Activated naive CD4-positive, alpha-beta T cell treated with anti-CD3 and anti-CD28 coated beads, Interleukin-2, amount 50 U/mL, for 24 hours (primary cell): ENCODE measurements around the gene SCN2B.
A peak's percentile ranks its signal among the peaks of the same experiment; 100 is the strongest.

Source experiments
- H3K27ac Mint-ChIP-seq: one replicate; pipeline ENCODE4 v1.8.0; 2021; ENCODE audit warnings: mild to moderate bottlenecking, mixed read lengths
- H3K27me3 Mint-ChIP-seq: one replicate; pipeline ENCODE4 v1.8.0; 2021; ENCODE audit warnings: mixed read lengths
- H3K36me3 Mint-ChIP-seq: one replicate; pipeline ENCODE4 v1.8.0; 2021; ENCODE audit warnings: mixed read lengths
- H3K4me1 Mint-ChIP-seq: one replicate; pipeline ENCODE4 v1.8.0; 2021; ENCODE audit warnings: mixed read lengths
- H3K4me3 Mint-ChIP-seq: one replicate; pipeline ENCODE4 v1.8.0; 2021; ENCODE audit warnings: mild to moderate bottlenecking, mixed read lengths
- H3K9me3 Mint-ChIP-seq: one replicate; pipeline ENCODE4 v1.8.0; 2021; ENCODE audit warnings: mixed read lengths

Gene SCN2B, protein sequence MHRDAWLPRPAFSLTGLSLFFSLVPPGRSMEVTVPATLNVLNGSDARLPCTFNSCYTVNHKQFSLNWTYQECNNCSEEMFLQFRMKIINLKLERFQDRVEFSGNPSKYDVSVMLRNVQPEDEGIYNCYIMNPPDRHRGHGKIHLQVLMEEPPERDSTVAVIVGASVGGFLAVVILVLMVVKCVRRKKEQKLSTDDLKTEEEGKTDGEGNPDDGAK

GRCh38 chr11:118175993-118176777 is at the start of gene SCN2B:
Gene SCN2B, minus strand, starts transcription at chr11:118176639. Its CDS starts 208 bp downstream, at chr11:118176431.
- Mint-ChIP-seq H3K9me3 (no peaks in the 10 kb centered on the region), H3K27ac (peak within 1 kb of the TSS; percentile 38), H3K36me3 (no peaks in the 10 kb centered on the region), H3K4me3 (no peak within 1 kb of the TSS), H3K4me1 (peaks cover 4% of the 10 kb centered on the region), H3K27me3 (no peaks in the 10 kb centered on the region)

DNA sequence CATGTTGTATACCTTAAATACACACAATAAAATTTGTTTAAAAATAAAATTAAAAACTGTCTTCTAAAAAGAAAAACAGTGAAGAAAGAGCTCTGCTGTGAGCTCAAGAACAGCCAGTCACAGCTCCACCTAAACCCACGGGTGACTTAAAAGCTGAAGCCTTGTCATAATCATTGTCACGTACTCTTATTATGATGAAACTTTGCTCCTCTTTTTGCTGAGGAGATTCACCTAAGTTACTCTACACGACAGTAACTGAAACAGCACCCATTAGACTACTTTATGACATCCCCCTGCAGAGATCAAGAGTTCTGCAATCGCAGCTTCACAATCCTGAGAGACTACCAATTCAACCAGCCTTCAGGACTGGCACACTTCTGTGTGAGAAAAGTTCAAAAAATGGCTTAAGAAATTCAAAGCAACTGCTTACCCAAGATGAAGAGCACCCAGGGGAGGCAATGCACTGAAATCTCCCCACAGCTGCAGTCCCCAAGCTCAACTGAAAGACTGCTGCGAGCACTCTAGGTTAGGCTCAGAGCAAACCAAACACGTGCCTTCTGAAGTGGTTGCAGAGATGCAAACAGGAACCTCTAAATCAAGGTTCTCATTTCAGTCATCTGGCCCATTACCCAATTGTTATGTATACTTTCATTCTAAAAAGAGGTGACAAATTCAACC is 48.2 kb upstream of the SCN2B start, which contains the start of gene JAML:
JAML (minus strand) TSS at position 501 of the 678 bp plus-strand sequence. CDS start 10,145 bp downstream, outside the sequence.
- no peaks in the 10 kb centered on the region for H3K27me3 Mint-ChIP-seq
- H3K4me3 Mint-ChIP-seq = peak within 1 kb of the TSS; percentile 86
- peak within 1 kb of the TSS; percentile 95 for H3K27ac Mint-ChIP-seq
- peaks cover 40% of the 10 kb centered on the region for H3K36me3 Mint-ChIP-seq
- H3K4me1 Mint-ChIP-seq = peaks cover 53% of the 10 kb centered on the region
- no peaks in the 10 kb centered on the region for H3K9me3 Mint-ChIP-seq

GRCh38 chr11:118223992-118224391 is 47.6 kb upstream of the SCN2B start:
- H3K27me3 Mint-ChIP-seq = no peaks in the 10 kb centered on the region
- H3K4me1 Mint-ChIP-seq = peaks cover 60% of the 10 kb centered on the region

DNA sequence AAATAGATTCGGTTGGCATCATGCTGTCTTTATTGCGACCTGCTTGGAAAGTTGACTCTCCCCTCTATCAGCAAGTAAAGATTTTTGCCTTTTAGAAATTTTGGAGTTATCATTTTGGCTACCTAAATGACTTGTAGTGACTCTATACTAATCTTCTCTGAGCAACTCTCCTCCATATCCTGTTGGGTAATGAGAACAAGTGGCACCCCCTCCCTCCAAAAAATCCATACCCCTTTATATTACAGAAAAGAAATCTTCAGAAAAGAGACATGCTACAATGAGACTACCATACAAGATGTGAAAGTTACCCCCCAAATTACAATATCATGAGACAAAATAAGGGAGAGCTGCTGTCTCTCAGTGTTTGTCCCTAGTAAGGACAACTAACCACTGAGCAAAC is 47.1 kb upstream of the SCN2B start:
- Mint-ChIP-seq H3K27ac (peak overlapping the region; percentile 95), H3K36me3 (peaks cover 38% of the 10 kb centered on the region), H3K4me3 (peak overlapping the region; percentile 86), H3K27me3 (no peaks in the 10 kb centered on the region), H3K4me1 (peaks cover 64% of the 10 kb centered on the region), H3K9me3 (no peaks in the 10 kb centered on the region)

More at GRCh38 chr11:118223992-118224391, 47.6 kb upstream of the SCN2B start:
- peaks cover 36% of the 10 kb centered on the region for H3K36me3 Mint-ChIP-seq
- peak overlapping the region; percentile 86 for H3K4me3 Mint-ChIP-seq
- peak overlapping the region; percentile 95 for H3K27ac Mint-ChIP-seq
- no peaks in the 10 kb centered on the region for H3K9me3 Mint-ChIP-seq

- Mint-ChIP-seq H3K9me3 (no peaks in the 10 kb centered on the region), H3K27me3 (no peaks in the 10 kb centered on the region), H3K36me3 (peaks cover 28% of the 10 kb centered on the region), H3K4me3 (peak overlapping the region; percentile 92), H3K4me1 (peaks cover 76% of the 10 kb centered on the region), H3K27ac (peak overlapping the region; percentile 98)
These were observed 46.0 kb upstream of the SCN2B start for GRCh38 chr11:118222437-118222836.

DNA sequence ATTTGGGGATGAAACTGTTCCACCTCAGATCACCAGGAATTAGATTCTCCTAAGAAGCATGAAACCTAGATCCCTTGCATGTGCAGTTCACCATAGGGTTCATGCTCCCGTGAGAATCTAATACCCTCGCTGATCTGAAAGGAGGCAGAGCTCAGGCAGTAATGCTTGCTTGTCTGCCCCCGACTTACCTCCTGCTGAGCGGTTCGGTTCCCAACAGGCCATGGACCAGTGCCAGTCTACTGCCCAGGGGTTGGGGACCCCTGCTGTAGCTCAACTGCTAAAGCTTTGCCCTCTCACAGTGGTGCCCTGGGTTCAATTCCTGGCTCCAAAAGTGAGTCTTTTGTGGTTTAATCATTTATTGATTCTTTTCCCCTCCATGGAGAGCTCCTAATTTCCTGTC is 45.0 kb upstream of the SCN2B start:
- peaks cover 86% of the 10 kb centered on the region for H3K4me1 Mint-ChIP-seq
- peak overlapping the region; percentile 41 for H3K4me3 Mint-ChIP-seq
- H3K27me3 Mint-ChIP-seq = no peaks in the 10 kb centered on the region
- H3K27ac Mint-ChIP-seq = peak overlapping the region; percentile 98
- H3K9me3 Mint-ChIP-seq = no peaks in the 10 kb centered on the region
- peaks cover 21% of the 10 kb centered on the region for H3K36me3 Mint-ChIP-seq

DNA sequence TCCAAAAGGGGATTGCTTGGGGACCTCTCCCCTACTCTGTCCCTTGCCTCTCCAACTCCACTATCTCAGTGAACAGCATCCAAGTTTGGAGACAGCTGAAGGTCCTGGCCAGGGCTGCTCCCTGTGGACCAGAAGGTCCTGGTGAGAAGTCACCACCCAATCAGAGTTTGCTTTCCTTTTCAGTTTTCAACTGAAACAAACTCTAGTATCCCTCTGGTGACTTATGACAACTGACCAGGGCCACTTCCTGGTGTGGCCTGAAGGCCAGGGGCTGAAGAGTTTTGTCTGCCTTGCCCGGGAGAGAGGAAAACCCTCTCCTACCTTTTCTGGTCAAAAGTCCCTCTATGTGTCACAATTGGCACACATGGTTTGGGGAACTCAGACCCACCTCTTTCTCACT is 43.3 kb upstream of the SCN2B start:
- H3K27me3 Mint-ChIP-seq = no peaks in the 10 kb centered on the region
- no peaks in the 10 kb centered on the region for H3K9me3 Mint-ChIP-seq
- H3K36me3 Mint-ChIP-seq = peaks cover 14% of the 10 kb centered on the region
- H3K4me3 Mint-ChIP-seq = peak overlapping the region; percentile 86
- peaks cover 90% of the 10 kb centered on the region for H3K4me1 Mint-ChIP-seq
- H3K27ac Mint-ChIP-seq = peak overlapping the region; percentile 99

DNA sequence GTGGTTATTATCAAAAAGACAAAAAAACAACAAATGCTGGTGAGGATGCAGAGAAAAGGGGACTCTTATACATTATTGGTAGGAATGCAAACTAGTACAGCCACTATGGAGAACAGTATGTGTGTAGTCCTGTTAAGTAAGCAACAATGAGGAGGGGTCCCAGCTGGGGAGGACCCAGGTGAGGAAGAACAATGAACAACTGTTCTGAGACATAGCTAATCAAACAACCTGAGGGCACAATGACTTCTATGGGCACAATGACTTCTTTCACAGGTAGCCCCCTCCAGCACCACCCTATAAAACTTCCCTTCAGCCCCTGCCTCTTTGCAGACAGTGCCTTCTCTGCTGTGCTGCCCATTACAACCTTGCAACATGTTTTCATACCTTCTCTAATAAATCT is 42.8 kb upstream of the SCN2B start:
- H3K4me1 Mint-ChIP-seq = peaks cover 92% of the 10 kb centered on the region
- peak overlapping the region; percentile 99 for H3K27ac Mint-ChIP-seq
- H3K36me3 Mint-ChIP-seq = peaks cover 15% of the 10 kb centered on the region
- peak overlapping the region; percentile 86 for H3K4me3 Mint-ChIP-seq
- H3K27me3 Mint-ChIP-seq = no peaks in the 10 kb centered on the region
- no peaks in the 10 kb centered on the region for H3K9me3 Mint-ChIP-seq

- Mint-ChIP-seq H3K4me1 (peaks cover 96% of the 10 kb centered on the region), H3K4me3 (peak overlapping the region; percentile 86), H3K27me3 (no peaks in the 10 kb centered on the region), H3K9me3 (no peaks in the 10 kb centered on the region), H3K36me3 (peaks cover 23% of the 10 kb centered on the region), H3K27ac (peak overlapping the region; percentile 99)
These were observed 41.1 kb upstream of the SCN2B start for GRCh38 chr11:118217575-118217974.

DNA sequence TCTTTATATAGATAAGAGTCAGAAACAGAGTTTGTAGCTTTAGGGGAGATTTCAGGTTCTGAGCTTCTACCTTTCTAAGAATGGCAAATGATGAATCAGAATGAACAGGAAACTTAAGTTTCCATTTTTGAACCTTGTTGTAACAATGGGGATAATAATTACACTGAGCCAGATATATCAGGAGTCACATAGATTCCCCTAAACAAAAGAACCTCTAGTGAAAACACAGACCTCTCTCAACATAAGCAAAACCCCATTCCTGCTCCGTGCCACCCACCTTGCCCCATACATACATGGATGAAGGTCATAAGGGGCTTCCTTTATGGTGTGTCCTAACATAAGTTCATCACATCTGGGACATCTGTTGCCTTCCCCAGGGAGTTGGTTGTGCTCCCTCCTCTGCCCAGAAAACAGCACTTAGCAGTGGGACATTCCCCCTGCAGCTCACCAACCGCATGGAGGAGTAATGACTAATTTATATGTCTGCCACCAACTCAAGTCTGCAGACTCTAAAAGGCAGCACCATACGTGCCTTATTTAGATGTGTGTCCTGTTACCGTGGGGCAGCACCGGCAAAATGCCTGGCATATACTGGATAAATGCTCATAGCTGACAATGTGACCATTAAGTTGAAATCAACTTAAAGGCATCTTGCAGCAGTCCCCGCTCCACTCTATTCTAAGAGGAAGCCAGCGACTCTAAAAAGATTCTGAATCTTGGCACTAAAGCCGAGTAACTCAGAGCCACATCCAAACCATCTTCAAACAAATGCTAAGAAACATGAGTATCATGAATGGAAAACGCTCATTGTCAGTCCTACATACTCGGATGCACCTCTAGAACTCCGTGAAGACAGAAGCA is 40.4 kb upstream of the SCN2B start:
- Mint-ChIP-seq H3K4me1 (peaks cover 97% of the 10 kb centered on the region), H3K4me3 (peak overlapping the region; percentile 86), H3K9me3 (no peaks in the 10 kb centered on the region), H3K27ac (peak overlapping the region; percentile 99), H3K27me3 (no peaks in the 10 kb centered on the region), H3K36me3 (peaks cover 27% of the 10 kb centered on the region)

DNA sequence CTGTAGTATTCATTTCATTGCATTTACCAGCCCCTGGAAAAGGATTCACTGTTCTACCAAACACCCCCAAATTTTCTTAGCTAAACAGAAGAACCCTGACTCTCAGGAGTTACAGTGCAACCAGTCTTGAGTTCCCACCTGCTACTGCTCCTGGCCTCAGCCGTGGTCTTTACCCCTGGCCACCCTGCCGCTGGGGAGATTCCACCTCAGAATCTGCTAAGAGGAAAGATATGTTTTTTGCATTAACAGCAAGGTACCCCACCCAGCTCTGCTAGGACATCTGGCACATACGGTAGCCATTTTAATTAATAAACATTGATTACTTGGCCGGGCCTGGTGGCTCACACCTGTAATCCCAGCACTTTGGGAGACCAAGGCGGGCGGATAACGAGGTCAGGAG is 39.3 kb upstream of the SCN2B start:
- Mint-ChIP-seq H3K4me1 (peaks cover 90% of the 10 kb centered on the region), H3K27ac (peak overlapping the region; percentile 99), H3K36me3 (peaks cover 33% of the 10 kb centered on the region), H3K27me3 (no peaks in the 10 kb centered on the region), H3K9me3 (no peaks in the 10 kb centered on the region), H3K4me3 (peak overlapping the region; percentile 86)

- Mint-ChIP-seq H3K27me3 (no peaks in the 10 kb centered on the region), H3K9me3 (no peaks in the 10 kb centered on the region), H3K4me1 (peaks cover 86% of the 10 kb centered on the region), H3K36me3 (peaks cover 38% of the 10 kb centered on the region), H3K4me3 (peak overlapping the region; percentile 86), H3K27ac (peak overlapping the region; percentile 99)
These were observed 38.8 kb upstream of the SCN2B start for GRCh38 chr11:118215262-118215661.

- H3K27me3 Mint-ChIP-seq = no peaks in the 10 kb centered on the region
- H3K4me3 Mint-ChIP-seq = peak overlapping the region; percentile 86
- peak overlapping the region; percentile 99 for H3K27ac Mint-ChIP-seq
- peaks cover 41% of the 10 kb centered on the region for H3K36me3 Mint-ChIP-seq
- no peaks in the 10 kb centered on the region for H3K9me3 Mint-ChIP-seq
- peaks cover 81% of the 10 kb centered on the region for H3K4me1 Mint-ChIP-seq
These were observed 37.9 kb upstream of the SCN2B start for GRCh38 chr11:118214210-118214914.

GRCh38 chr11:118213781-118214180 is 37.3 kb upstream of the SCN2B start:
- H3K27ac Mint-ChIP-seq = peak overlapping the region; percentile 85
- H3K9me3 Mint-ChIP-seq = no peaks in the 10 kb centered on the region
- H3K4me1 Mint-ChIP-seq = peaks cover 81% of the 10 kb centered on the region
- H3K27me3 Mint-ChIP-seq = no peaks in the 10 kb centered on the region
- H3K36me3 Mint-ChIP-seq = peaks cover 43% of the 10 kb centered on the region
- peak overlapping the region; percentile 86 for H3K4me3 Mint-ChIP-seq
